A549 treated with GW870086 at 1 μM for 4 hours (cell line): ENCODE data around the gene ISCA1. TPM values are rescaled to one million over a fixed set of nuclear protein-coding genes. Genes with fewer than 3 reads are reported as not detected.

ENCODE experiments used
- total RNA-seq: library from RNA; stranded (reverse); fragments of 200-300 nt; extraction: Qiagen RNA extraction; gene quantifications from 5 replicates; pipeline ENCODE4 v1.2.3, GENCODE V29; 2022; ENCODE audit warnings: low read depth

ISCA1 gene
- 46.5 to 50.9 TPM (median 48.4 TPM) in 5 replicates for total RNA-seq

DNA sequence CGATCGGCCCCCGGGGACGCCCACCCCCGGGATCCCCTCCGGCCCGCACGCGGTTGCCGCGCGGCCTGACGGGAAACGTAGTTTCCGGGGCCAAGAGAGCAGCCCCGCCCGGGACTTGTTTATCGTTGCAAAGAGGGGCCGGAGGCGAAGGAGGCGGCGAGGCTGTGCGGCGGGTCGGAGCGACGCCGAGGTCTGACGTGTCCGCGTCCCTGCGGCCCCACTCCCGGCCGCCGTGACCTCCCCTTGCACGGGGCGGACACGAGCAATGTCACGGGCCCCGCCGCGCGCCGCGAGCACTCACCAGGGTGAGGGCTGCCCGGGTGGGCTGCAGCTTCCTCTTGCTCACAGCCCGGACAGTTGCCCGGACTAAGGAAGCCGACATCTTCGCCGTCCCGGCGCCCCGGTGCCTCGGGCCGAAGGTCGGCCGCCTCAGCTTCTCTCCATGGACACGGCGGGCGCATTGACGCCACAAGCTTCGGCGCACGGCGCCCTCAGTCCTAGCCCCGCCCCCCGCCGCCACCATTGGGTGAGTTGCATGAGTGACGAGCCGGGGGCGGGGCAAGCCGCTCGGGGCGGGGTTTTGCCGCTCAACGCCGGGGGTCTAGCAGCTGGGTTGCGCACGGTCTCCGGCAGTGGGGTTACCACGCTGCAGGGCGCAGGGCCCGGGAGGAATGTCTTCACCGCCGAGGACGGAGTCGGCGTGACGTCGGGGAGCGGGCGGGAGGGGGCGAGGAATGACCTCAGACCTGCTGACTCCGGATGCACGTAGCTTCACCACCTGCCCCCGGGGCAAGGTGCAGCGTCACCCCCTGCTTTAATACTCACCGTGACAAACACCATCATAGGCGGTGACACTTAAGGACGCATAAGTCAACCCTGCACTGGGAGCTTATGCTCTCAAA lies at the start of gene ISCA1:
Gene ISCA1, minus strand, starts transcription at position 462 of the 902 bp plus-strand sequence. Its CDS starts 80 bp downstream, at position 382.

DNA sequence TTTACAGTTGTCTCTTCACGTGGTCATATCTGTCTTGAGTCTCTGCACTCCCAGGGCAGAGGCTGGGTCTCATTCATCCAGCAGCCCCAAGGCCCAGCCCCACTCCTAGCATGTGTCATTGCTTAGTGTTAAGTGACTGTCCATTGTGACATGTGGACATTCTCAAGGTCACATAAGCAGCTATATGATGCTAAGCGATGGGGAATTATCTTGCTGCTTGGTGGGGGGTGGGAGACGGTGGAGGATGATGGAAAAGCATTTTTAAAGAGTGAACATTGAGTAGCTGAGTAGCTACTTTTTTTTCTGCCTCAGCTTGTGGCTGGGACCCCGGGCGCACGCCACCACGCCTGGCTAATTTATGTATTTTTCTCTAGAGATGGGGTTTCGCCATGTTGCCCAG lies 22.8 kb downstream of the ISCA1 start, which contains the start of gene C9orf153:
Gene C9orf153, minus strand, starts transcription at position 101 of the 400 bp plus-strand sequence. CDS start 30,054 bp downstream, outside the sequence.

Other genes starting within 250 kb of the ISCA1 start
- 108 to 126 TPM (median 116 TPM) in 5 replicates for gene GOLM1, start 183.0 kb downstream of the ISCA1 start, total RNA-seq
- gene C9orf153, start 22.9 kb downstream of the ISCA1 start, total RNA-seq, result 0.08 to 0.65 TPM (median 0.17 TPM) in 3 of 5 replicates, not detected in the others
- gene TUT7, start 71.9 kb upstream of the ISCA1 start, total RNA-seq, result 10.6 to 13.6 TPM (median 12.3 TPM) in 5 replicates